Measurements from ENCODE around the gene PARPBP. TPM values are rescaled to one million over a fixed set of nuclear protein-coding genes. Genes with fewer than 3 reads are reported as not detected.

The PARPBP gene
- total and polyA plus RNA-seq, 4 donors, result 0.32 to 24.9 (median 0.60) TPM

DNA sequence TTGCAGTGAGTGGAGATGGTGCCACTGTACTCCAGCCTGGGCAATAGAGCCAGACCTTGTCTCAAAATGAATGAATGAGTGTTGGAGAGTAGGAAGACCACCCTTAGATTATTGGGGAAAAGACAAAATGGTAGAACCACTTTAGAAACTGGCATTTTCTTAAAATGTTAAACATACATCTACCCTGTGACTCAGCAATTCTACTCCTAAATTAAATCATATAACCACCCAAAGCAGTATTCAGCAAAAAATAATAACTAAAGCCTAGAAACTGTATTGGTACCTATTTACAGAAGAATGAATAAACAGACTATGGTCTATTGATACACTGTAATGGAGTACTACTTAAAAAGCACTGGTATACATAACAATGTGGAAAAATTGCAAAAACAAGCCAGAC, 9.2 kb upstream of the PARPBP start:
- no peak for DNase-seq (ENCODE audit: low spot score)
- Histone ChIP-seq H3K4me1 (ENCODE audit: control insufficient read depth in 4 of 4, insufficient read depth in 4 of 4, low read length in 3 of 4) (no peaks in the 10 kb centered on the region), H3K36me3 (ENCODE audit: control insufficient read depth in 4 of 4, insufficient read depth in 3 of 4, low read depth in 1 of 4, low read length in 3 of 4) (peaks cover 7 to 36% (median 28%) of the 10 kb centered on the region in 4 donors)

DNA sequence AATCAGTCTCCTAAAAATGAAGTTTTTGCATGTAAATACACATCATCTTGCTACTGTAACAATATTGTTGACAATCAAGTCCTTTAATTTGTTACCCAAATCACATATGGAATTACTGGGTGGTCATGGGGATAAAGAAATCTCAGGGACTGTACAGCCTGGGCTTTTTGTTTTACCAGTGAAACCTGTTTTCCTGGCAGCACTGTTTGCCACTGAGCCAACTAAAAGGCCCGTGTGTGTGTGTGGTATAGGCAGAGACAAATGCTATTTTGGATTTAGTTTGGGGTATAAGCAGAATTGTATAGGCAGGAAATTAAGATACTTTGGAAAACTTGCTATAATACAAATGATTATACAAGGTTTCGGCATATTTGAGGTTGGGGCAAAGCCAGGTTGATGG, 5.8 kb upstream of the PARPBP start:
- no peaks in the 10 kb centered on the region for H3K9me3 ChIP-seq (ENCODE audit: control insufficient read depth in 4 of 4, low read length in 3 of 4)
- no peak overlapping the region for H3K9ac ChIP-seq (ENCODE audit: low read depth in 1 of 2, low read length in 2 of 2)
- H3K4me3 ChIP-seq (ENCODE audit: low read depth in 1 of 3, low read length in 3 of 3), result no peak overlapping the region
- 90% methylated on average over 2 of the region's 2 CpGs for WGBS
- no peaks in the 10 kb centered on the region for H3K27me3 ChIP-seq (ENCODE audit: control insufficient read depth in 4 of 4, insufficient read depth in 4 of 4, low read length in 3 of 4)
- H3K27ac ChIP-seq (ENCODE audit: low read depth in 1 of 2, low read length in 2 of 2), result no peak overlapping the region
- DNase-seq (ENCODE audit: low spot score), result no peak
- H3K36me3 ChIP-seq (ENCODE audit: control insufficient read depth in 4 of 4, insufficient read depth in 3 of 4, low read depth in 1 of 4, low read length in 3 of 4), result peaks cover 5 to 23% (median 16%) of the 10 kb centered on the region in 4 donors
- peaks cover 0 to 5% (median 2%) of the 10 kb centered on the region in 4 donors for H3K4me1 ChIP-seq (ENCODE audit: control insufficient read depth in 4 of 4, insufficient read depth in 4 of 4, low read length in 3 of 4)
- TF ChIP-seq, protein P1, sequence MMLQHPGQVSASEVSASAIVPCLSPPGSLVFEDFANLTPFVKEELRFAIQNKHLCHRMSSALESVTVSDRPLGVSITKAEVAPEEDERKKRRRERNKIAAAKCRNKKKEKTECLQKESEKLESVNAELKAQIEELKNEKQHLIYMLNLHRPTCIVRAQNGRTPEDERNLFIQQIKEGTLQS (IDR thresholded peaks at IDR 0.05), result no peak
- TF ChIP-seq, protein P2, sequence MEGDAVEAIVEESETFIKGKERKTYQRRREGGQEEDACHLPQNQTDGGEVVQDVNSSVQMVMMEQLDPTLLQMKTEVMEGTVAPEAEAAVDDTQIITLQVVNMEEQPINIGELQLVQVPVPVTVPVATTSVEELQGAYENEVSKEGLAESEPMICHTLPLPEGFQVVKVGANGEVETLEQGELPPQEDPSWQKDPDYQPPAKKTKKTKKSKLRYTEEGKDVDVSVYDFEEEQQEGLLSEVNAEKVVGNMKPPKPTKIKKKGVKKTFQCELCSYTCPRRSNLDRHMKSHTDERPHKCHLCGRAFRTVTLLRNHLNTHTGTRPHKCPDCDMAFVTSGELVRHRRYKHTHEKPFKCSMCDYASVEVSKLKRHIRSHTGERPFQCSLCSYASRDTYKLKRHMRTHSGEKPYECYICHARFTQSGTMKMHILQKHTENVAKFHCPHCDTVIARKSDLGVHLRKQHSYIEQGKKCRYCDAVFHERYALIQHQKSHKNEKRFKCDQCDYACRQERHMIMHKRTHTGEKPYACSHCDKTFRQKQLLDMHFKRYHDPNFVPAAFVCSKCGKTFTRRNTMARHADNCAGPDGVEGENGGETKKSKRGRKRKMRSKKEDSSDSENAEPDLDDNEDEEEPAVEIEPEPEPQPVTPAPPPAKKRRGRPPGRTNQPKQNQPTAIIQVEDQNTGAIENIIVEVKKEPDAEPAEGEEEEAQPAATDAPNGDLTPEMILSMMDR (IDR thresholded peaks at IDR 0.05; ENCODE audit: low read depth, low read length, missing input control), result no peak
- TF ChIP-seq FOXA2 (IDR thresholded peaks at IDR 0.05), result no peak

More for the DNA sequence above, 9.2 kb upstream of the PARPBP start:
- no peak overlapping the region for H3K27ac ChIP-seq (ENCODE audit: low read depth in 1 of 2, low read length in 2 of 2)
- TF ChIP-seq, protein P3, sequence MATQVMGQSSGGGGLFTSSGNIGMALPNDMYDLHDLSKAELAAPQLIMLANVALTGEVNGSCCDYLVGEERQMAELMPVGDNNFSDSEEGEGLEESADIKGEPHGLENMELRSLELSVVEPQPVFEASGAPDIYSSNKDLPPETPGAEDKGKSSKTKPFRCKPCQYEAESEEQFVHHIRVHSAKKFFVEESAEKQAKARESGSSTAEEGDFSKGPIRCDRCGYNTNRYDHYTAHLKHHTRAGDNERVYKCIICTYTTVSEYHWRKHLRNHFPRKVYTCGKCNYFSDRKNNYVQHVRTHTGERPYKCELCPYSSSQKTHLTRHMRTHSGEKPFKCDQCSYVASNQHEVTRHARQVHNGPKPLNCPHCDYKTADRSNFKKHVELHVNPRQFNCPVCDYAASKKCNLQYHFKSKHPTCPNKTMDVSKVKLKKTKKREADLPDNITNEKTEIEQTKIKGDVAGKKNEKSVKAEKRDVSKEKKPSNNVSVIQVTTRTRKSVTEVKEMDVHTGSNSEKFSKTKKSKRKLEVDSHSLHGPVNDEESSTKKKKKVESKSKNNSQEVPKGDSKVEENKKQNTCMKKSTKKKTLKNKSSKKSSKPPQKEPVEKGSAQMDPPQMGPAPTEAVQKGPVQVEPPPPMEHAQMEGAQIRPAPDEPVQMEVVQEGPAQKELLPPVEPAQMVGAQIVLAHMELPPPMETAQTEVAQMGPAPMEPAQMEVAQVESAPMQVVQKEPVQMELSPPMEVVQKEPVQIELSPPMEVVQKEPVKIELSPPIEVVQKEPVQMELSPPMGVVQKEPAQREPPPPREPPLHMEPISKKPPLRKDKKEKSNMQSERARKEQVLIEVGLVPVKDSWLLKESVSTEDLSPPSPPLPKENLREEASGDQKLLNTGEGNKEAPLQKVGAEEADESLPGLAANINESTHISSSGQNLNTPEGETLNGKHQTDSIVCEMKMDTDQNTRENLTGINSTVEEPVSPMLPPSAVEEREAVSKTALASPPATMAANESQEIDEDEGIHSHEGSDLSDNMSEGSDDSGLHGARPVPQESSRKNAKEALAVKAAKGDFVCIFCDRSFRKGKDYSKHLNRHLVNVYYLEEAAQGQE (IDR thresholded peaks at IDR 0.05), result no peak
- TF ChIP-seq YY1 (IDR thresholded peaks at IDR 0.05) (no peak), FOXA1 (IDR thresholded peaks at IDR 0.05) (no peak), SP1 (IDR thresholded peaks at IDR 0.05) (no peak)
- no peaks in the 10 kb centered on the region for H3K27me3 ChIP-seq (ENCODE audit: control insufficient read depth in 4 of 4, insufficient read depth in 4 of 4, low read length in 3 of 4)
- no peaks in the 10 kb centered on the region for H3K9me3 ChIP-seq (ENCODE audit: control insufficient read depth in 4 of 4, low read length in 3 of 4)
- no peak overlapping the region for H3K4me3 ChIP-seq (ENCODE audit: low read depth in 1 of 3, low read length in 3 of 3)
- no peak overlapping the region for H3K9ac ChIP-seq (ENCODE audit: low read depth in 1 of 2, low read length in 2 of 2)

DNA sequence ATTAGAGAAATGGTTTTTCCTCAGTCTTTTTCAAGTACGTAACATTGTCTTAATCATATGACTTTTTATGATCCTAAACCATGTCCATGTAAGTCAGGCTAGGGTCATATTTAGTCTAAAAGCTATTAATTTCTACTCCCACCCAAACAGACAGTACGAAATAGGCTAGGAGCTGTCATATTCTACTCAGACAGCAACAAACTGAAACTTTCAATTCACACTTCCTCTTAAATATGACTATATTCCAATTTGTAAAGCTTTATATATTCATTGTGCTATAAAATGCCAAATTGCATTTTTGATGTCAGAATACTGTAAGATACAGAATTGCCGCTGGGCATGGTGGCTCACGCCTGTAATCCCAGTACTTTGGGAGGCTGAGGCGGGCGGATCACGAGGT, 3.6 kb upstream of the PARPBP start:
- Histone ChIP-seq H3K27ac (ENCODE audit: low read depth in 1 of 2, low read length in 2 of 2) (no peak overlapping the region), H3K4me1 (ENCODE audit: control insufficient read depth in 4 of 4, insufficient read depth in 4 of 4, low read length in 3 of 4) (peaks cover 4 to 15% (median 12%) of the 10 kb centered on the region in 4 donors), H3K9ac (ENCODE audit: low read depth in 1 of 2, low read length in 2 of 2) (no peak overlapping the region), H3K4me3 (ENCODE audit: low read depth in 1 of 3, low read length in 3 of 3) (no peak overlapping the region), H3K36me3 (ENCODE audit: control insufficient read depth in 4 of 4, insufficient read depth in 3 of 4, low read depth in 1 of 4, low read length in 3 of 4) (peaks cover 3 to 7% (median 5%) of the 10 kb centered on the region in 4 donors), H3K9me3 (ENCODE audit: control insufficient read depth in 4 of 4, low read length in 3 of 4) (no peaks in the 10 kb centered on the region), H3K27me3 (ENCODE audit: control insufficient read depth in 4 of 4, insufficient read depth in 4 of 4, low read length in 3 of 4) (no peaks in the 10 kb centered on the region)
- 96% methylated on average over 7 of the region's 7 CpGs for WGBS
- no peak for TF ChIP-seq SP1 (IDR thresholded peaks at IDR 0.05)
- no peak for TF ChIP-seq HNF4G (IDR thresholded peaks at IDR 0.05)
- TF ChIP-seq, protein P4, sequence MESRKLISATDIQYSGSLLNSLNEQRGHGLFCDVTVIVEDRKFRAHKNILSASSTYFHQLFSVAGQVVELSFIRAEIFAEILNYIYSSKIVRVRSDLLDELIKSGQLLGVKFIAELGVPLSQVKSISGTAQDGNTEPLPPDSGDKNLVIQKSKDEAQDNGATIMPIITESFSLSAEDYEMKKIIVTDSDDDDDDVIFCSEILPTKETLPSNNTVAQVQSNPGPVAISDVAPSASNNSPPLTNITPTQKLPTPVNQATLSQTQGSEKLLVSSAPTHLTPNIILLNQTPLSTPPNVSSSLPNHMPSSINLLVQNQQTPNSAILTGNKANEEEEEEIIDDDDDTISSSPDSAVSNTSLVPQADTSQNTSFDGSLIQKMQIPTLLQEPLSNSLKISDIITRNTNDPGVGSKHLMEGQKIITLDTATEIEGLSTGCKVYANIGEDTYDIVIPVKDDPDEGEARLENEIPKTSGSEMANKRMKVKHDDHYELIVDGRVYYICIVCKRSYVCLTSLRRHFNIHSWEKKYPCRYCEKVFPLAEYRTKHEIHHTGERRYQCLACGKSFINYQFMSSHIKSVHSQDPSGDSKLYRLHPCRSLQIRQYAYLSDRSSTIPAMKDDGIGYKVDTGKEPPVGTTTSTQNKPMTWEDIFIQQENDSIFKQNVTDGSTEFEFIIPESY (IDR thresholded peaks at IDR 0.05), result no peak
- TF ChIP-seq JUND (IDR thresholded peaks at IDR 0.05), result no peak
- no peak for TF ChIP-seq FOXA1 (IDR thresholded peaks at IDR 0.05)
- no peak for TF ChIP-seq HNF4A (conservative IDR thresholded peaks at IDR 0.05)
- TF ChIP-seq YY1 (IDR thresholded peaks at IDR 0.05), result no peak
- no peak for TF ChIP-seq TAF1 (conservative IDR thresholded peaks at IDR 0.05)
- TF ChIP-seq NR2F2 (IDR thresholded peaks at IDR 0.05), result no peak
- no peak for TF ChIP-seq EGR1 (IDR thresholded peaks at IDR 0.05; ENCODE audit: low read depth in 2 of 2)
- no peak for DNase-seq (ENCODE audit: low spot score)

All from liver (tissue), 9 donors.